ENCODE data around the gene SPAG8. TPM values are rescaled to one million over a fixed set of nuclear protein-coding genes. Genes with fewer than 3 reads are reported as not detected.

Gene SPAG8
- total RNA-seq, 8 experiments from 2014 or later, result 0.31 to 21.9 (median 2.4) TPM

DNA sequence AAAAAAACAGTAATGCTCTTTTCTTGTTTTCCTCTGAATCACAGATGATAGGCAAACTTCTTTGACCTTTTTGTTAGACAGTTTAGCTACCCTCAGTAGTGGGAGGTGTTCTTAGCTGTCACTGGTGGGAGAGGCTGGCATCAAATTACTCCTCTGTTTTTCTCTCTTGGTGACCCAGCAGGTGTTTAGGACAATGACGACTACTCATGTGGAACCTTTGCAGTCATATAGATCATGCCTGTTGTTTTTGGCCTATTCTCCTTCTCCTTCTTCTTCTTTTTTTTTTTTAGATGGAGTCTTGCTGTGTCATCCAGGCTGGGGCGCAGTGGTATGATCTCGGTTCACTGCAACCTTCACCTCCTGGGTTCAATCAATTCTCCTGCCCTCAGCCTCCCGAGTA is 36.0 kb downstream of the SPAG8 start:
- ATAC-seq (replicated peaks in 6 of 8), result no peak
- no peak overlapping the region for H3K4me3 ChIP-seq
- no peak overlapping the region for H3K27ac ChIP-seq
- WGBS, 10 experiments, result 26 to 100% (median 70%) methylated on average over 1 to 4 of the region's 4 CpGs; no CpG with 5 or more reads in 2 of the 10 experiments
- no peaks in the 10 kb centered on the region for H3K4me1 ChIP-seq (replicated peaks in 1 of 2)
- in situ Hi-C loops (cut with MboI; ENCODE audit: low pct_unique_long_range_greater_than_20kb in 2 of 9, low sequenced_read_pairs in 9 of 9, unreplicated experiment in 9 of 9), result loop anchor here in 5 of 9 experiments (25.0 kb wide), 2 partner anchors 111 to 236 kb away; no protein-coding TSS in a partner anchor

- Histone ChIP-seq H3K4me1 (replicated peaks in 1 of 2) (no peaks in the 10 kb centered on the region), H3K27ac (no peak overlapping the region), H3K4me3 (no peak overlapping the region)
- in situ Hi-C loops (cut with MboI; ENCODE audit: low pct_unique_long_range_greater_than_20kb in 2 of 9, low sequenced_read_pairs in 9 of 9, unreplicated experiment in 9 of 9), result loop anchor here in 5 of 9 experiments (25.0 kb wide), 2 partner anchors 112 to 237 kb away; no protein-coding TSS in a partner anchor
- no peak for ATAC-seq (replicated peaks in 6 of 8)
- WGBS, 10 experiments, result 41 to 97% (median 67%) methylated on average over 1 to 7 of the region's 7 CpGs
These were observed 37.0 kb downstream of the SPAG8 start for GRCh38 chr9:35774907-35775635.

DNA sequence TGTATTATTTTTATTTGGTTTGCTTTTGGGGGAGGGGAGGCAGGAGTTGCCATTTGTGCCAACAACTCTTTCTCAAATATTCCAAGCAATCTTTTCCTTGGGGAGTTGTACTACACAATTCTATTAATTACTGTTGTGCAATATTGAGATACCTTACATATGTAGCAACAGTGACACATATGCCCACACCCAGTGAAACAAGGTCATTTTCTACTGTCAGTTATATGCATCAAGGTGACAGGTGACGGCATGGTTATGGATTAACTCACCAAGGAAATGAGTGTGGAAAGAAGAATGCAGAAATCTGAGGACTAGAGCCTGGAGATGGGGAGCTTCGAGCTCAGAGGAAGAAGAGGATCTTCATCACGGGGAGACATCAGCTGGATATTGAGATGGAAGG is 40.1 kb downstream of the SPAG8 start:
- H3K4me1 ChIP-seq (replicated peaks in 1 of 2), result no peaks in the 10 kb centered on the region
- no peak overlapping the region for H3K27ac ChIP-seq
- peak in 2 of 8 experiments; percentile 48 to 54 for ATAC-seq (replicated peaks in 6 of 8)
- in situ Hi-C loops (cut with MboI; ENCODE audit: low pct_unique_long_range_greater_than_20kb in 2 of 9, low sequenced_read_pairs in 9 of 9, unreplicated experiment in 9 of 9), result no loop called here
- H3K4me3 ChIP-seq, result no peak overlapping the region
- WGBS, 10 experiments, result 37 to 100% (median 89%) methylated on average over 1 to 3 of the region's 3 CpGs; no CpG with 5 or more reads in 2 of the 10 experiments

DNA sequence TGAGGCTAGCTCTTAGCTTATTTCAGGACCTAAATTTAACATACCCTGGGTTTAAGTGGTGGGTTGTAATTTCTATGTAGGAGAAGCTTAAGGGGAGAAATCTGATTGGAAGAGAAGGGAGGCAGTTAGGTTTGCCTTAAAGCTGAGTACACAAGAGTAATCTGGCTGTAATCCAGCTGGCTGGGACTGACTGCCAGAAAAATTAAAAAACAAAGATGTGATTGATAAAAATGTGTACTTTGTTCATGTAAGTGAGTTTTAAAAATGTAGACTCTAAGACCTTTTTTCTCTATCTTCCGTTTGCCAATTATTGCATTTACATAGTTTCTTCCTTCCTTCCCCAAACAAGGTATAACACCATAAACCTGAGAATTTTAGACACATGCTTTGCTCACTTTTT is 40.5 kb downstream of the SPAG8 start:
- 0 to 100% (median 88%) methylated on average over 1 of the region's 1 CpG for WGBS, 10 experiments
- in situ Hi-C loops (cut with MboI; ENCODE audit: low pct_unique_long_range_greater_than_20kb in 2 of 9, low sequenced_read_pairs in 9 of 9, unreplicated experiment in 9 of 9), result no loop called here
- Histone ChIP-seq H3K27ac (no peak overlapping the region), H3K4me3 (no peak overlapping the region), H3K4me1 (replicated peaks in 1 of 2) (no peaks in the 10 kb centered on the region)
- ATAC-seq (replicated peaks in 6 of 8), result peak in 1 of 8 experiments; percentile 76

DNA sequence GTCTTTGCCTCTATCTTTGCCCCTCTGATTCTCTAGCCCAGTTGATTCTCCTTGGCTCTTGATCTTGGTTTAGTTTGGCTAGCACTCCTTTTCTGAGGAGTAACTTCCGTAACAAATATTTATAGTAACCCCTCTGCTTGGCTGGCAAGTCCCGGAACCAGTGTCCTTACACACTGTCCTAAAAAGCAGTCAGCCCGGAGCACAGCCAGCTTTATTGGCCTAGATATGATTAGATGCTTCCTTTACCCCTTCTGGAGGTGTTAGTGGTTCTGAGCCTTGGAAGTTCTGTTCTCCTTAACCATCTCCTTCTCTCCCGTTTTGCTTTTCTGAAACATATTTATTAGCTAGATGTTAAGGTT is 41.0 kb downstream of the SPAG8 start:
- in situ Hi-C loops (cut with MboI; ENCODE audit: low pct_unique_long_range_greater_than_20kb in 2 of 9, low sequenced_read_pairs in 9 of 9, unreplicated experiment in 9 of 9), result no loop called here
- H3K27ac ChIP-seq, result no peak overlapping the region

GRCh38 chr9:35769763-35770162 is 42.3 kb downstream of the SPAG8 start:
- 0 to 100% (median 100%) methylated on average over 1 of the region's 1 CpG; no CpG with 5 or more reads in 4 of the 10 experiments for WGBS, 10 experiments
- no peaks in the 10 kb centered on the region for H3K4me1 ChIP-seq (replicated peaks in 1 of 2)
- H3K4me3 ChIP-seq, result no peak overlapping the region
- in situ Hi-C loops (cut with MboI; ENCODE audit: low pct_unique_long_range_greater_than_20kb in 2 of 9, low sequenced_read_pairs in 9 of 9, unreplicated experiment in 9 of 9), result no loop called here
- H3K27ac ChIP-seq, result no peak overlapping the region
- peak in 3 of 8 experiments; percentile 34 to 75 (median 65) for ATAC-seq (replicated peaks in 6 of 8)

More for the DNA sequence above, 41.0 kb downstream of the SPAG8 start:
- ATAC-seq (replicated peaks in 6 of 8), result no peak
- Histone ChIP-seq H3K4me1 (replicated peaks in 1 of 2) (no peaks in the 10 kb centered on the region), H3K4me3 (no peak overlapping the region)
- WGBS, 10 experiments, result 0 to 90% (median 73%) methylated on average over 1 to 4 of the region's 4 CpGs; no CpG with 5 or more reads in 1 of the 10 experiments

DNA sequence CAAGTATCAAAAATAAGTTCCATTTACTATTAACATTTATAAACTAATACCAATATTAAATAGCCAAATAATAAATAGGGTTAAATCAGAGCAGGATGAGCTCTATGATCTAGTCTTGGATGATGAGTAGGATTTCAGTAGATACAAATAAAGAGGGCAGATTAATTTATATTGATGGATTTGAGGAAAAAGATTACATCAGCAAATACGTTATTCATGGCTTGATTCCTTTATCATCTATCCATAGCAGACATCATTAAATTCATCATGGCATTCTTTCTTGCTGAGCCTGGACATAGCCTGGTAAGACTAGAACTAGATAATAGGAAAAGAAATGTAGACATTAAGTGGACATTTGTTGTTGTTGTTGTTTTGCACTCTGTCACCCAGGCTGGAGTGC is 44.6 kb downstream of the SPAG8 start:
- 60 to 100% (median 100%) methylated on average over 1 of the region's 1 CpG; no CpG with 5 or more reads in 3 of the 10 experiments for WGBS, 10 experiments
- Histone ChIP-seq H3K4me3 (no peak overlapping the region), H3K27ac (no peak overlapping the region), H3K4me1 (replicated peaks in 1 of 2) (no peaks in the 10 kb centered on the region)
- in situ Hi-C loops (cut with MboI; ENCODE audit: low pct_unique_long_range_greater_than_20kb in 2 of 9, low sequenced_read_pairs in 9 of 9, unreplicated experiment in 9 of 9), result no loop called here
- peak in 1 of 8 experiments; percentile 14 for ATAC-seq (replicated peaks in 6 of 8)

- peak in 1 of 8 experiments; percentile 56 for ATAC-seq (replicated peaks in 6 of 8)
- in situ Hi-C loops (cut with MboI; ENCODE audit: low pct_unique_long_range_greater_than_20kb in 2 of 9, low sequenced_read_pairs in 9 of 9, unreplicated experiment in 9 of 9), result no loop called here
- Histone ChIP-seq H3K27ac (no peak overlapping the region), H3K4me3 (no peak overlapping the region), H3K4me1 (replicated peaks in 1 of 2) (no peaks in the 10 kb centered on the region)
- 73 to 100% (median 88%) methylated on average over 1 to 2 of the region's 2 CpGs; no CpG with 5 or more reads in 2 of the 10 experiments for WGBS, 10 experiments
These were observed 45.1 kb downstream of the SPAG8 start for GRCh38 chr9:35766997-35767396.

DNA sequence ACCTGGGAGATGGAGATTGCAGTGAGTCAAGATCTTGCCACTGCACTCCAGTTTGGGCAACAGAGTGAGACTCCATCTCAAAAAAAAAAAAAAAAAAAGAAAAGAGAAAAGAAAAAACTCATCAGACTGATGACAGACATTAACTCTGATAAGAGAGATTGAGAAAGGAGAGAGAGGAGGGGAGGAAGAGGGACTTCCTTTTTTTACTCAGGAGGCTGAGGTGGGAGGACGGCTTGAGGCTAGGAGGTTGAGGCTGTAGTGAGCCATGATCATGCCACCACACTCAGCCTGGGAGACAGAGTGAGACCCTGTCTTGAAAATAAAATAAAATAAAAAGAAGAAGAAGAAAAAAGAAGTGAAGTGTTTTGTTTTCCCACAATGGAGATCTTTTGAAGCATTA is 48.3 kb downstream of the SPAG8 start:
- 88 to 100% (median 100%) methylated on average over 1 of the region's 1 CpG; no CpG with 5 or more reads in 4 of the 10 experiments for WGBS, 10 experiments
- in situ Hi-C loops (cut with MboI; ENCODE audit: low pct_unique_long_range_greater_than_20kb in 2 of 9, low sequenced_read_pairs in 9 of 9, unreplicated experiment in 9 of 9), result no loop called here
- ATAC-seq (replicated peaks in 6 of 8), result no peak
- H3K4me1 ChIP-seq (replicated peaks in 1 of 2), result no peaks in the 10 kb centered on the region
- H3K27ac ChIP-seq, result no peak overlapping the region
- no peak overlapping the region for H3K4me3 ChIP-seq

GRCh38 chr9:35763181-35763580 is 48.9 kb downstream of the SPAG8 start:
- Histone ChIP-seq H3K4me3 (no peak overlapping the region), H3K4me1 (replicated peaks in 1 of 2) (peaks cover 0 to 2% of the 10 kb centered on the region in 2 donors), H3K27ac (no peak overlapping the region)
- 56 to 100% (median 94%) methylated on average over 2 of the region's 2 CpGs; no CpG with 5 or more reads in 1 of the 10 experiments for WGBS, 10 experiments
- ATAC-seq (replicated peaks in 6 of 8), result no peak
- in situ Hi-C loops (cut with MboI; ENCODE audit: low pct_unique_long_range_greater_than_20kb in 2 of 9, low sequenced_read_pairs in 9 of 9, unreplicated experiment in 9 of 9), result no loop called here

- 81 to 100% (median 100%) methylated on average over 1 to 2 of the region's 2 CpGs; no CpG with 5 or more reads in 3 of the 10 experiments for WGBS, 10 experiments
- Histone ChIP-seq H3K4me1 (replicated peaks in 1 of 2) (peaks cover 3 to 5% of the 10 kb centered on the region in 2 donors), H3K27ac (no peak overlapping the region), H3K4me3 (no peak overlapping the region)
- in situ Hi-C loops (cut with MboI; ENCODE audit: low pct_unique_long_range_greater_than_20kb in 2 of 9, low sequenced_read_pairs in 9 of 9, unreplicated experiment in 9 of 9), result no loop called here
- peak in 1 of 8 experiments; percentile 49 for ATAC-seq (replicated peaks in 6 of 8)
These were observed 51.4 kb downstream of the SPAG8 start for GRCh38 chr9:35760651-35761050.

- WGBS, 10 experiments, result 60 to 100% (median 94%) methylated on average over 1 to 4 of the region's 4 CpGs
- peaks cover 3 to 5% of the 10 kb centered on the region in 2 donors for H3K4me1 ChIP-seq (replicated peaks in 1 of 2)
- in situ Hi-C loops (cut with MboI; ENCODE audit: low pct_unique_long_range_greater_than_20kb in 2 of 9, low sequenced_read_pairs in 9 of 9, unreplicated experiment in 9 of 9), result no loop called here
- no peak overlapping the region for H3K27ac ChIP-seq
- H3K4me3 ChIP-seq, result no peak overlapping the region
- no peak for ATAC-seq (replicated peaks in 6 of 8)
These were observed 52.3 kb downstream of the SPAG8 start for GRCh38 chr9:35759795-35760194.
